NCI-H1417 (cell line): ENCODE results near the gene KCNN4.
A peak's percentile ranks its signal among the peaks of the same experiment; 100 is the strongest.
"Not testable (repeated sequence)": the region's sequence is repeated elsewhere in the genome, so short reads cannot be mapped to it uniquely, and the experiment has no call there.

Experiments used
- DNase-seq, 3 experiments: peaks; one replicate each; lab custom pipeline; 2025; lab: John Stamatoyannopoulos, UW

Gene KCNN4

GRCh38 chr19:43798546-43799409, 18.0 kb upstream of the KCNN4 start:
- peak in 2 of 3 experiments; percentile 8 to 9 for DNase-seq

- DNase-seq: no peak
These were observed 17.3 kb upstream of the KCNN4 start for GRCh38 chr19:43798026-43798545.

GRCh38 chr19:43797556-43797955, 16.8 kb upstream of the KCNN4 start:
- DNase-seq: no peak

- no peak for DNase-seq
These were observed 16.3 kb upstream of the KCNN4 start for GRCh38 chr19:43797118-43797517.

GRCh38 chr19:43790587-43790986, 9.8 kb upstream of the KCNN4 start:
- DNase-seq: no peak

- DNase-seq: no peak
These were observed 8.3 kb upstream of the KCNN4 start for GRCh38 chr19:43789029-43789428.

GRCh38 chr19:43786665-43787064, 5.9 kb upstream of the KCNN4 start:
- DNase-seq: no peak

- DNase-seq: peak; percentile 53 to 80 (median 66)
These were observed 4.4 kb upstream of the KCNN4 start for GRCh38 chr19:43784981-43785808.

- peak in 1 of 3 experiments; percentile 5 for DNase-seq
These were observed 3.6 kb upstream of the KCNN4 start for GRCh38 chr19:43784241-43784980.

GRCh38 chr19:43783636-43784035, 2.9 kb upstream of the KCNN4 start:
- DNase-seq: no peak

- no peak for DNase-seq
These were observed 2.0 kb upstream of the KCNN4 start for GRCh38 chr19:43782689-43783231.

GRCh38 chr19:43782311-43782660, 1.5 kb upstream of the KCNN4 start:
- DNase-seq: no peak

GRCh38 chr19:43781630-43782310, 997 bp upstream of the KCNN4 start:
- DNase-seq: no peak

- DNase-seq: no peak
These were observed 953 bp downstream of the KCNN4 start for GRCh38 chr19:43779820-43780219.

GRCh38 chr19:43779147-43779819, 1.5 kb downstream of the KCNN4 start:
- no peak for DNase-seq

- DNase-seq: peak; percentile 79 to 92 (median 80)
These were observed 2.1 kb downstream of the KCNN4 start for GRCh38 chr19:43778651-43779050.

- DNase-seq: no peak
These were observed 3.5 kb downstream of the KCNN4 start for GRCh38 chr19:43777163-43777695.

- no peak for DNase-seq
These were observed 4.5 kb downstream of the KCNN4 start for GRCh38 chr19:43776286-43776685.

GRCh38 chr19:43775299-43775890, 5.4 kb downstream of the KCNN4 start:
- DNase-seq: no peak

- not testable (repeated sequence) for DNase-seq
These were observed 5.9 kb downstream of the KCNN4 start for GRCh38 chr19:43774940-43775258.
